ENCODE data around the gene TTYH3.

DNA sequence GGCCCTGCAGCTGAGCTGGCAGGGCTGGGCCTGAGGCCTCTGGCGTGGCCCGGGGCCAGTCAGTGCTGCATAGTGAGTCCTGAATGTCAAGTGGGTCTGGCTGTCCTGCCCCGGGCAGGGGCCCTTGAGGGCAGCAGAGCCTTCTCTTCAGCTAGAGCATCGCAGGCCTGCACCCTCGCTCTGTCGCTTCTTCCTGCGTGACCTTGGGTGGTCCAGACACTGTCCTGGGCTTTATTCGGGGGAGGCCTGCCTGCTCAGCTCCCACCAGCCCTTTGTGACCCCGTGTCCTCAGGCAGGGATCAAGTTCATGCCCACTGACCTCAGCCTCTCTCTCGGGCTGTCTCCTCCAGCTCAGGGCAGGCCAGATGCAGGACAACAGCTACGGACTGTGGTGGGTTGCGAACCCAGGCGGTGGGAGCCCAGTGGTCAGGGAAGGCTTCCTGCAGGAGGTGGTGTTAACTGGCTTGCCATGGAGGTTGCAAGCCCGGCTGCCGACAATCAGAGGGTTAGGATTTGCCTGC lies 3.4 kb downstream of the TTYH3 start:
- TF ChIP-seq, protein P1, sequence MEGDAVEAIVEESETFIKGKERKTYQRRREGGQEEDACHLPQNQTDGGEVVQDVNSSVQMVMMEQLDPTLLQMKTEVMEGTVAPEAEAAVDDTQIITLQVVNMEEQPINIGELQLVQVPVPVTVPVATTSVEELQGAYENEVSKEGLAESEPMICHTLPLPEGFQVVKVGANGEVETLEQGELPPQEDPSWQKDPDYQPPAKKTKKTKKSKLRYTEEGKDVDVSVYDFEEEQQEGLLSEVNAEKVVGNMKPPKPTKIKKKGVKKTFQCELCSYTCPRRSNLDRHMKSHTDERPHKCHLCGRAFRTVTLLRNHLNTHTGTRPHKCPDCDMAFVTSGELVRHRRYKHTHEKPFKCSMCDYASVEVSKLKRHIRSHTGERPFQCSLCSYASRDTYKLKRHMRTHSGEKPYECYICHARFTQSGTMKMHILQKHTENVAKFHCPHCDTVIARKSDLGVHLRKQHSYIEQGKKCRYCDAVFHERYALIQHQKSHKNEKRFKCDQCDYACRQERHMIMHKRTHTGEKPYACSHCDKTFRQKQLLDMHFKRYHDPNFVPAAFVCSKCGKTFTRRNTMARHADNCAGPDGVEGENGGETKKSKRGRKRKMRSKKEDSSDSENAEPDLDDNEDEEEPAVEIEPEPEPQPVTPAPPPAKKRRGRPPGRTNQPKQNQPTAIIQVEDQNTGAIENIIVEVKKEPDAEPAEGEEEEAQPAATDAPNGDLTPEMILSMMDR (IDR thresholded peaks at IDR 0.05): no peak
- no peak for TF ChIP-seq NFE2L1 (CRISPR knock-in tag; IDR thresholded peaks at IDR 0.05)
- no peak for TF ChIP-seq ELF4 (CRISPR knock-in tag; IDR thresholded peaks at IDR 0.05; ENCODE audit: low read depth)
- no peak for TF ChIP-seq CBFB (CRISPR knock-in tag; IDR thresholded peaks at IDR 0.05; ENCODE audit: low read depth)
